ENCODE results near the gene STMN1.

GRCh38 chr1:25897754-25898153 lies 8.5 kb downstream of the STMN1 start:
- TF ChIP-seq, protein P1, sequence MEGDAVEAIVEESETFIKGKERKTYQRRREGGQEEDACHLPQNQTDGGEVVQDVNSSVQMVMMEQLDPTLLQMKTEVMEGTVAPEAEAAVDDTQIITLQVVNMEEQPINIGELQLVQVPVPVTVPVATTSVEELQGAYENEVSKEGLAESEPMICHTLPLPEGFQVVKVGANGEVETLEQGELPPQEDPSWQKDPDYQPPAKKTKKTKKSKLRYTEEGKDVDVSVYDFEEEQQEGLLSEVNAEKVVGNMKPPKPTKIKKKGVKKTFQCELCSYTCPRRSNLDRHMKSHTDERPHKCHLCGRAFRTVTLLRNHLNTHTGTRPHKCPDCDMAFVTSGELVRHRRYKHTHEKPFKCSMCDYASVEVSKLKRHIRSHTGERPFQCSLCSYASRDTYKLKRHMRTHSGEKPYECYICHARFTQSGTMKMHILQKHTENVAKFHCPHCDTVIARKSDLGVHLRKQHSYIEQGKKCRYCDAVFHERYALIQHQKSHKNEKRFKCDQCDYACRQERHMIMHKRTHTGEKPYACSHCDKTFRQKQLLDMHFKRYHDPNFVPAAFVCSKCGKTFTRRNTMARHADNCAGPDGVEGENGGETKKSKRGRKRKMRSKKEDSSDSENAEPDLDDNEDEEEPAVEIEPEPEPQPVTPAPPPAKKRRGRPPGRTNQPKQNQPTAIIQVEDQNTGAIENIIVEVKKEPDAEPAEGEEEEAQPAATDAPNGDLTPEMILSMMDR (IDR thresholded peaks at IDR 0.05), result no peak
- TF ChIP-seq POLR2A (IDR thresholded peaks at IDR 0.05), result no peak
